Spinal cord (tissue), 10 donors: ENCODE data around the gene CYP8B1. TPM values are rescaled to one million over a fixed set of nuclear protein-coding genes. Genes with fewer than 3 reads are reported as not detected.

Experiments
- DNase-seq, 6 donors: peaks; one replicate each; pipeline versions ENCODE4 v3.0.0 to v3.0.0-alpha.2; 2013 to 2015; ENCODE audit warnings: low spot score in 6 of 6, low read depth in 4 of 6
- H3K27ac ChIP-seq: one replicate; pipeline ENCODE4 v1.5.1; 2013; ENCODE audit warnings: low read depth, low read length, control low read depth
- H3K27me3 ChIP-seq: one replicate; pipeline ENCODE4 v1.6.1; 2013; ENCODE audit warnings: low read length; ENCODE audit not compliant: control insufficient read depth, insufficient read depth
- H3K36me3 ChIP-seq: one replicate; pipeline ENCODE4 v1.6.1; 2013; ENCODE audit warnings: low read length; ENCODE audit not compliant: control insufficient read depth, insufficient read depth
- H3K4me1 ChIP-seq: one replicate; pipeline ENCODE4 v1.6.1; 2013; ENCODE audit warnings: low read length; ENCODE audit not compliant: control insufficient read depth, insufficient read depth
- H3K4me3 ChIP-seq: one replicate; pipeline ENCODE4 v1.5.1; 2013; ENCODE audit warnings: low read depth, low read length, control low read depth
- H3K9me3 ChIP-seq: one replicate; pipeline ENCODE4 v1.6.1; 2013; ENCODE audit warnings: low read length; ENCODE audit not compliant: control insufficient read depth, insufficient read depth
- WGBS: methylation state at CpG from one replicate; pipeline ENCODE4 v1.1.5; 2013; ENCODE audit warnings: missing lambda C conversion rate; ENCODE audit not compliant: insufficient coverage; 5-methylcytosine and 5-hydroxymethylcytosine counted together
- polyA plus RNA-seq, 2 donors: library from polyadenylated mRNA; unstranded; fragments of 120-200 nt; gene quantifications; one replicate each; pipeline ENCODE4 v1.2.1, GENCODE V29; 2013; ENCODE audit not compliant: insufficient read length in 2 of 2
- total RNA-seq, 2 donors: library from RNA; depleted of rRNA in 1 of 2; stranded (reverse); fragments of 120-200 nt in 1 of 2; fragments of >200 nt in 1 of 2; gene quantifications; one replicate each; pipeline versions ENCODE4 v1.2.3 to v1.2.4, GENCODE V29; 2013 to 2014
- donor health status: healthy.

Gene CYP8B1
- total and polyA plus RNA-seq, 4 donors, result 0.08 to 0.09 TPM; not detected in 2

- no CpG with 5 or more reads among the region's 2 CpGs for WGBS
- Histone ChIP-seq H3K36me3 (no peaks in the 10 kb centered on the region), H3K27ac (no peak overlapping the region), H3K4me1 (peaks cover 16% of the 10 kb centered on the region), H3K9me3 (no peaks in the 10 kb centered on the region), H3K27me3 (no peaks in the 10 kb centered on the region), H3K4me3 (no peak overlapping the region)
- DNase-seq, result no peak
Observed at GRCh38 chr3:42902257-42902656, 26.6 kb upstream of the CYP8B1 start.

GRCh38 chr3:42901073-42901415, 25.4 kb upstream of the CYP8B1 start:
- no peak overlapping the region for H3K27ac ChIP-seq
- DNase-seq, result no peak
- WGBS, result 81% methylated on average over 3 of the region's 3 CpGs
- H3K9me3 ChIP-seq, result no peaks in the 10 kb centered on the region
- no peak overlapping the region for H3K4me3 ChIP-seq
- no peaks in the 10 kb centered on the region for H3K36me3 ChIP-seq
- peaks cover 6% of the 10 kb centered on the region for H3K4me1 ChIP-seq
- H3K27me3 ChIP-seq, result no peaks in the 10 kb centered on the region

GRCh38 chr3:42900226-42901072, 24.8 kb upstream of the CYP8B1 start:
- DNase-seq, result peak in 1 of 6 donors; percentile 78
- no peak overlapping the region for H3K27ac ChIP-seq
- H3K27me3 ChIP-seq, result no peaks in the 10 kb centered on the region
- H3K4me1 ChIP-seq, result peaks cover 2% of the 10 kb centered on the region
- H3K4me3 ChIP-seq, result no peak overlapping the region
- H3K9me3 ChIP-seq, result no peaks in the 10 kb centered on the region
- WGBS, result 94% methylated on average over 3 of the region's 8 CpGs
- no peaks in the 10 kb centered on the region for H3K36me3 ChIP-seq

- no peak for DNase-seq
- H3K4me1 ChIP-seq, result no peaks in the 10 kb centered on the region
- H3K27ac ChIP-seq, result no peak overlapping the region
- H3K36me3 ChIP-seq, result no peaks in the 10 kb centered on the region
- no peak overlapping the region for H3K4me3 ChIP-seq
- no peaks in the 10 kb centered on the region for H3K9me3 ChIP-seq
- H3K27me3 ChIP-seq, result no peaks in the 10 kb centered on the region
Observed at GRCh38 chr3:42898896-42899675, 23.4 kb upstream of the CYP8B1 start.

- Histone ChIP-seq H3K36me3 (no peaks in the 10 kb centered on the region), H3K4me1 (no peaks in the 10 kb centered on the region), H3K27ac (no peak overlapping the region), H3K4me3 (no peak overlapping the region), H3K27me3 (no peaks in the 10 kb centered on the region), H3K9me3 (no peaks in the 10 kb centered on the region)
- no peak for DNase-seq
Observed at GRCh38 chr3:42895580-42895868, 19.8 kb upstream of the CYP8B1 start.

- DNase-seq, result no peak
- no peak overlapping the region for H3K27ac ChIP-seq
- H3K4me1 ChIP-seq, result no peaks in the 10 kb centered on the region
- no peaks in the 10 kb centered on the region for H3K36me3 ChIP-seq
- H3K4me3 ChIP-seq, result no peak overlapping the region
- H3K27me3 ChIP-seq, result no peaks in the 10 kb centered on the region
- 100% methylated on average over 1 of the region's 3 CpGs for WGBS
- H3K9me3 ChIP-seq, result no peaks in the 10 kb centered on the region
Observed at GRCh38 chr3:42894698-42895579, 19.3 kb upstream of the CYP8B1 start.

GRCh38 chr3:42892807-42893206, 17.1 kb upstream of the CYP8B1 start:
- Histone ChIP-seq H3K4me3 (no peak overlapping the region), H3K27ac (no peak overlapping the region), H3K36me3 (no peaks in the 10 kb centered on the region), H3K4me1 (no peaks in the 10 kb centered on the region), H3K9me3 (no peaks in the 10 kb centered on the region), H3K27me3 (no peaks in the 10 kb centered on the region)
- DNase-seq, result no peak
- no CpG with 5 or more reads among the region's 1 CpG for WGBS

- Histone ChIP-seq H3K4me3 (no peak overlapping the region), H3K9me3 (no peaks in the 10 kb centered on the region), H3K4me1 (no peaks in the 10 kb centered on the region), H3K27ac (no peak overlapping the region), H3K36me3 (no peaks in the 10 kb centered on the region), H3K27me3 (peaks cover 3% of the 10 kb centered on the region)
- 90% methylated on average over 1 of the region's 1 CpG for WGBS
- DNase-seq, result no peak
Observed at GRCh38 chr3:42892169-42892568, 16.5 kb upstream of the CYP8B1 start.

- no CpG with 5 or more reads among the region's 2 CpGs for WGBS
Observed at GRCh38 chr3:42891042-42891441, 15.4 kb upstream of the CYP8B1 start.

More at GRCh38 chr3:42891042-42891441, 15.4 kb upstream of the CYP8B1 start:
- no peak for DNase-seq
- Histone ChIP-seq H3K4me3 (no peak overlapping the region), H3K9me3 (no peaks in the 10 kb centered on the region), H3K36me3 (no peaks in the 10 kb centered on the region), H3K27ac (no peak overlapping the region), H3K4me1 (no peaks in the 10 kb centered on the region), H3K27me3 (peaks cover 3% of the 10 kb centered on the region)
